Activated CD4-positive, alpha-beta T cell treated with anti-CD3 and anti-CD28 coated beads for 24 hours (primary cell): ENCODE results near the gene GPR137B.

Experiments
- DNase-seq, 2 donors: peaks; one replicate each; pipeline ENCODE4 v3.0.0-alpha.2; 2020; ENCODE audit warnings: low read depth in 2 of 2

The GPR137B gene

GRCh38 chr1:236200925-236201324, 58.6 kb downstream of the GPR137B start:
- no peak for DNase-seq

DNA sequence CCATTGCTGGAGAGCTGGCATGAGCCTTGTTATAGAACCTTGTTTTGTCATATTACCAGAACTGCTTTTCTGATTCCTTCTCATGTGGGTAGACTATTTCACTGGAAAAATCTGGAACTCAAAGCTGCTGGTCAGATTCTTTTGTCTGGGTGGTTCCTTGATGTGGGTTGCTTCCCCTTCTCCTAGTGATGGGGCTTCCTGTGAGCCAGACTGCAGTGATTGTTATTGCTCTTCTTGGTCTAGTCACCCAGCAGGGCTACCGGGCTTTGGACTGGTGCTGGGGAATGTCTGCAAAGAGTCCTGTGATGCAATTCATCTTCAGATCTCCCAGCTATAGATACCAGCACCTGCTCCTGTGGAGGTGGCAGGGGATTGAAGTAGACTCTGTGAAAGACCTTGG, 59.4 kb downstream of the GPR137B start:
- no peak for DNase-seq

DNA sequence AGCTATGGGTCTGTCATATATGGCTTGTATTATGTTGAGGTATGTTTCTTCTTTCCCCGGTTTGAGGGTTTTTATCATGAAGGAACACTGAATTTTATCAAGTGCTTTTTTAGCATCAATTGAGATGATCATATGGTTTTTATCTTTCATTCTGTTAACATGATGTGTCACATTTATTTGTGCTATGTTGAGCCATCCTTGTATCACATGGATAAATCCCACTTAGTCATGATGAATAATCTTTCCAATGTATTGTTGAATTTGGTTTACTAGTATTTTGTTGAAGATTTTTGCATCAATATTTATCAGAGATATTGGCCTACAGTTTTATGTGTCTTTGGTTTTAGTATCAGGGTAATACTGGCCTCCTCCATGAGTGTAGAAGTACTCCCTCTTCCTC, 61.7 kb downstream of the GPR137B start:
- DNase-seq, result no peak

DNA sequence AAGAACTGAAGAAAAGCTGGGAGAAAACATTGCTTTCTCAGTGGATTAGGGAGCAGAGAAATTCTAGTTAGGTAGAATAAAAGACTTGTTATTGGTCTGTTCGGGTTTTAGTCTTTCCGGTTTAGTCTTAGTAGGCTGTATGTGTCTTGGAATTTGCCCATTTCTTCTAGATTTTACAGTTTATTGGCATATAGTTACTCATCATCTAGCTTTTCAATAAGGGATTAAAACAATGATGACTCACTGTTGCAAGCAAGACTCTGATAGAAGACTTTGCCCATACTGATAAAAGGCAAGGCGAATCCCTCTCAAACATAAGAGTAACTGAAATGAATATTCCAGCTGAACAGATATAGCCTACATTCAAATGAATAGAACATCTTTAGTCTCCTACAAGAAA, 62.3 kb downstream of the GPR137B start:
- no peak for DNase-seq

DNA sequence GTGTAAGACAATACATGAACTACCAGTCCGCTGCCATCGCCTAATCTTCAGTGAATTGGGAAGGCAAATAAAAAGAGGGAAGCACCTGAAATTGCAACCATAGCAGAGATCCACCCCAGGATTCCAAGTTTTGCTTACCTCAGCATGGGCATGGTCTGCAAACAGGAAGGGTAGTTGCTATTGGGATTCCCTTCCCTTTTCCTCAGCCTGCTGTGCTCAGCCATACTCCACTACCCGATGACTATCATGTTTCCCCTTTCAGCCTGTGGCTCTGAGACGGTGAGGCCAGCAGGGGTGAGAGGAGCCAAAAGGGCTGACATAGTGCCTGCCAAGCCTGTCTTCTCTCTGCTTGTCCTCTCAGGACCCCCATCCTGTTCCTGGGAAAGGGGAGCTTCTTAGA, 64.2 kb downstream of the GPR137B start:
- DNase-seq, result no peak

DNA sequence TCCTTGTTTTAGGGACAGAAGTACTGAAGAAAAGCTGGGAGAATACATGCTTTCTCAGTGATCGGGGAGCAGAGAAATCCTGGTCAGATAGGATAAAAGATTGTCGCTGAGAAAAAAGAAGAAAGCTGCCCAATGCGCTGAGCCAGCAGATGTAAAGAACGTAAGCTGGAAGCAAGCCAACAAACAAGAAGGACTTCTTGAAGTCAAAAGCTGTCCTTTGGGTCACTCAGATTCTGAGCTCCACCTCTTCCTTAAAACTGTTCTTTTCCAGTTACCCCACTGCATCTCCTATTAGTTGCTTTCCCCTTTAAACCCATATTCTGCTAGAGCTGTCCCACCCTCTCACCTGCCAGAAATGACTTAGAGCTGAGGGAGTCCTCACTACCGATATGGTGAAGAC, 64.8 kb downstream of the GPR137B start:
- no peak for DNase-seq

GRCh38 chr1:236207569-236207968, 65.2 kb downstream of the GPR137B start:
- no peak for DNase-seq

GRCh38 chr1:236209185-236209584, 66.8 kb downstream of the GPR137B start:
- no peak for DNase-seq

DNA sequence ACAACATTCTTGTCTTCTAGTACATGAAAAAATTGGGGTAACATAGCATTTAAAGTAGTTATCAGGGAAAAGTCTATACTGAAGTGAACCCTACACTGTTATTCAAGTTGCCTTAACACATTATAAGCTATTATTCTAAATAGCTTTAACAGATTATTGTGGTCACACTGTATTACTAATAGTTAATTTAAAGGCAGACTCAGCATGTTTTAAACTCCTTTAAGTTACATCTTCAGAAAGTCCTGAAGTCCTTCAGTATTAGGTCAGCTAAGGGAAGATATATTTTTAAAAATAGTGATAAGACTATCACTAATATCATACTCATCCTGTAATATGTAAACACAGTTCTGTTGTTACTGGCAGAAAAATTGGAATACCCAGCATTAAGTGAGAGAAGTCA, 67.4 kb downstream of the GPR137B start:
- DNase-seq, result no peak

DNA sequence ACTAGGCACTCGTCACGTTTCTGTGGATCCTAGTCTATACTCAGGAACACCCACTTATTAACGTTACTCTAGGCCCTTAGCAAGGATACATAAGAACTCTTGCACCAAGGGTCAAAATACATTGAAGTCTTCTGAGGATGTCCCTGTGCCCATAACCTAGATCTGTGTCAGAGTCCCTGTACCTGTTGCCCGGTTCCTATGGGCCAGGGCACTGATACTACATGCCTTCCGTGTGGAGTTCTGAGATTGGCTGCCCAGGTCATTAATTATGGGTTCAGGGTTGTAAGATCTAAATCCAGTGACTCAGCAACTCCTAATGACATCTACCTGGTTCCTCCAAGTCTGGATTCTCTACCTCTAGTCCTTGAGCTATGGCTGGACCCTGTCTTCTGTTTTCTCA, 69.5 kb downstream of the GPR137B start:
- no peak for DNase-seq

- no peak for DNase-seq
Observed at GRCh38 chr1:236213534-236213933, 71.2 kb downstream of the GPR137B start.

DNA sequence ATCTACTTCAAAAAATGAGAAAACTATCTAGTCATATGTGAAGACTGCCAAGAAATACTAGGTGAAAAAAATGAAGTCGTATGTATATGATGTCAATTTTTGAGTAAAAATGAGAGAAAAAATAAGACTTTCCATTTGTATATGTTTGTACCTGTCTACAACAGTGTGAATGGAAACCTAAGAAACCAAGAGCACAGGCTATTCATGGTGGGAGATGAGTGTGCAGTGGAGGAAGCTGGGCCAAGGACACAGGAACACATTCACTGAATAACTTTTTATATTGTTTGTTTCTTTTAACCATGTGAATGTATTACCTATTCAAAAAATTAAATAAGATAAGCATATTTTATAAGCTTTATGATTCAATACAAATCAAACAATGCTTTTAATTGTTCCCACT, 72.4 kb downstream of the GPR137B start:
- no peak for DNase-seq

DNA sequence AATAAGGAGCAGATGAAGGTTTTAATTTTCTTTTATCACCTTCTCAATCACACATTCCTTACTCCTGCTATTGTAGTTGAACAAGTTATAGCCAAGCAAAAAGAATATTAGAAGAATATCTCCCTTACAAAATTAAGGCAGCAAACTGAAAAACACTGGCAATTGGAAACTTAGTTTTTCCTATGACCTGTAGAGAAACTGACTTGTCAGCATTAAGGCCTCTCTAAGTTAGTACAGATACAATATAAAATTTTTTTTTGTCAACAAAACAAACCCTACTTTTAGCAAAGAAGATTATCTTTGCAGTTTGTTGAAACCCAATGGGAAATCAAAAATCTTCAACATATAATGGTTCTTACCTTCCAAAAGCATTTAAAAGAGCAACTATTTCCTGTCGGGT, 78.1 kb downstream of the GPR137B start:
- no peak for DNase-seq

DNA sequence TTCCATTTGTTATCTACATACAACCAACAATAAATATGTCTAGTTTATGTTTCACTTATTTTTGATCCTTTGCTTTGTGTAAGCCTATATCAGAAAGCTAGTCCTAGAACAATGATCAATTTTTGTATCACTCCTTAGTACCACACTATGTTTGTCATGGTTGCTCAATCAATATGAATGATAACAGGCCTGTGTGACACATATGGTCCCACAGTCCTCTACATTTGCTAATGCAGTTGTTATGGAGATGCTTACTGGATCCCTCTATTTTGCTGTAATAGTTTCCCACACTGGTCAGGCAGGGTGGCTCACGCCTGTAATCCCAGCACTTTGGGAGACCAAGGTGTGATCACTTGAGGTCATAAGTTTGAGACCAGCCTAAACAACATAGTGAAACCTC, 80.3 kb downstream of the GPR137B start:
- no peak for DNase-seq

DNA sequence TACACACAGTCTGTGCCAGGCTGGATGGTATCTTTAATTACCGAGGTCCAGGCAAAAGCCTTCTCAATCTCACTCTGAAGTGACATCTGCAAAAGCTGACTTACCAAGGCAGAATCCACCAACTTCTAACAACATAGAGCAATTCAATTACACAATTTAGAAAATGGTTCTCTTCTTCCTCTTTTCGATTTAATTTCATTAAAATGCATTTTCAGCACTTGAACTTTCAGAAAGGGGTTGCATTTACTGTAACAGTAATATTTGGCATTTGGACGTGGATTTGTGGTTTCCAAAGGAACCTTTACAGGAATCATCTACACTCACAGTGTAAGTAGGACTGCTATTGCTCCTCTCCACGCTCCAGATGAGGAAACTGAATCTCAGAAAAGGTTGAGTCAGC, 86.1 kb downstream of the GPR137B start:
- no peak for DNase-seq

DNA sequence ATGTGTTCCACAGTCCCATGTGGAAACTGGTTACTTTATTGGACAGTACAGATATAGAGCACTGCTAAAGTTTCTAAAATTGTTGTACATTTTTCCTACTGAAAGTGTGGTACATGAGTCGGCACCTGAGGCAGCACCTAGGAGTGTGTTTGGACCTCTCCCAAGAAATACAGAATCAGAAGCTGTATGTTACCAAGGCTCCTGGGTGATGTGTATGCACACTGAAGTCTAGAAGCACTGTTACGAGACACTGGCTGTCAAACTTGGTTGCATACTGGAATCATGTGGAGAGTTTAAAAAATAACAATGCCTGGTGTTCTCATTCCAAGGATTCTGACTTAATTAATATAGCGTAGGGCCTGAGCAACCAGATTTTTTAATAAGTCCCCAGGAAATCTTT, 92.8 kb downstream of the GPR137B start:
- no peak for DNase-seq

DNA sequence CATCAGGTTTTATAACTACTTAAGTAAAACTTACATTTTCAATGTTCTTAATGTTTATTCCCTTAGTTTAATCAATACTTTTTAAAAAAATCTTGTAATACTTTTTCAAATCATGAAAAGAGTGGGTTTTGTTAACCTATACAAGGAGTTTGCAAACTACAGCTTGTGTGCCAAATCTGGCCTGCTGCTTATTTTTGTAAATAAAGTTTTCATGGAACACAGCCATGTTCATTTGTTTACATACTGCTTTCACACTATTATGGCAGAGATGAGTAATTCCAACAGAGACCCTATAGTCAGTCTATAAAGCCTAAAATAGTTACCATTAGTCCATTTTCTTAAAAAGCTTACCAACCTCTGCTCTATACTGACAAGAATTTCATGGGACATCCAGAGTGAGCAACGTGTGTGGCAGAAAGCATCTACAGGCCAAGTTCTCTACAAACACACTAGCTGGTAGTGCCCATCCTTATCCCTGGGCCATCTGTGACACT, 96.8 kb downstream of the GPR137B start:
- no peak for DNase-seq

DNA sequence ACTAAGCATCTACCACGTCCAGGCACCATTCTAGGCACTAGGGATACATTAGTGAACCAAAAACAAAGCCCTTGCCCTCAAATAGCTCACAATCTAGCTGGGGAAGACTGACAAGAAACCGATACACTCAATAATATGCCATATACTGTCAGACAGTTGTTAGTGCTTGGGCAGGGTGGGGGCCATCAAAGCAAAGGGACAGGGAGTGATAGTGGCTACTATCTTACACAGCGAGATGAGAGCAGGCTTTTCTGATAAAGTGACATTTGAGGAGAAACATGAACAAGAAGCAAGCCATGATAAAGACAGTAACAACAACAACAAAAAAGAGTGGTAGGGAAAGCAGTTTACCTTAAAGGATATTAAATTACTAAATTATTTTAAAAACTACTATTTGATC, 98.3 kb downstream of the GPR137B start:
- DNase-seq, result no peak

DNA sequence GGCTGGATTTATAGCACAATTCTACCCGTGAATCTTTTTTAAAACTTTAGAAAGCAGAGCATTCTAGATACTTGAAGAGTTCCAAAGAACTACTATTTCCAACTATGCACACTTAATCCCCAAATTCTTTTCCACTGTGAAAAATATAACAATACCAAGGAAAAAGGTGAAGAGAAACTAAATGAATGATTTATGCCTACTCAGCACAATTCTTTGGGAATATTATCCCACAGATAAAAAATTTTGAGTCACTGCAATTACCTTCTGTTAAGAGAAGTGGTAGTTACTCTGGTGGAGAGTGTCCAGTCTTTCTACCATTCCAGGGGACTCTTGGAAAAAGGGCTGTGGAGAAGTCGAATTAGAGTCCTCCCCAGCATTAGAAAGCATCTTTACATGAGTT, 100.2 kb downstream of the GPR137B start:
- DNase-seq, result no peak

DNA sequence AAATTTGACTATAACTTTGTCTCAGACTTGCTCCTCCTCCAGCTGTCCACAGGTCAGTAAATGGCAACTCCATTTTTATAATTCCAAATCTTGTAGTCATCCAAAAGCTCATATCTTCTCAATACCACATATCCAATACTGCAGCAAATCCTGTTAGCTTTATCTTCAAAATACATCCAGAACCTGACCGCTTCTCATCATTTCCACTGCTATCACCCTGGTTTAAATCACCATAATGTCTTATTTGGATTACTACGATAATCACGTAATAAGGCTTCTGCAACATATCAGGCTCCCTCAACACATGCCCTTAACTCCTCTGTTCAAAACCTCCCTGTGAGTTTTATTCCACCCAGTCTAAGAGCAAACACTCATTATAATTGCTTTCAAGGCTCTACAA, 104.9 kb downstream of the GPR137B start:
- no peak for DNase-seq

GRCh38 chr1:236251587-236251986, 109.2 kb downstream of the GPR137B start:
- no peak for DNase-seq

- no peak for DNase-seq
Observed at GRCh38 chr1:236253119-236253518, 110.8 kb downstream of the GPR137B start.

GRCh38 chr1:236253918-236254637, 111.7 kb downstream of the GPR137B start:
- no peak for DNase-seq

GRCh38 chr1:236257216-236257615, 114.9 kb downstream of the GPR137B start:
- no peak for DNase-seq
